Activated effector memory CD4-positive, alpha-beta T cell treated with Interleukin-2 at 50 U/mL for 16 hours (primary cell): ENCODE data around the gene DCDC1.
"Not testable (repeated sequence)": the region's sequence is repeated elsewhere in the genome, so short reads cannot be mapped to it uniquely, and the experiment has no call there.

Experiments
- DNase-seq: peaks from one replicate; pipeline ENCODE4 v3.0.0-alpha.2; 2020

The DCDC1 gene

DNA sequence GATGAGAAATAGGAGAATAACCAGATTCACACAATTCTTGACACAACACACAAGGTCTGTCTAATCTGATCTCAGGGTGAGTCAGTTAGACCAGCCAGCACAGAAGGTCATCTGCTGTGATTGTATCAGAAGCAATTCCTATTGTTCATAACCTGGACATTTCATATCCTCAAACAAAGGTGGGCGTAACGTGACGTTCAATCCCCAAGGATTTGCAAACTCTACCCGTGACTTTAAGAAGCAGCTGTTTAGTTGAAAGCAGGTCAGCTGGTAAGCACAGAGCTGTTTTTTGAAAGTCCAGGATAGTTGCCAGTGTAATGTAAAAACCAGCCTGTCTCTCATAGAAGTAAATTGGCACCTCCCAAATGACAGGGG is 385.1 kb downstream of the DCDC1 start:
- no peak for DNase-seq

DNA sequence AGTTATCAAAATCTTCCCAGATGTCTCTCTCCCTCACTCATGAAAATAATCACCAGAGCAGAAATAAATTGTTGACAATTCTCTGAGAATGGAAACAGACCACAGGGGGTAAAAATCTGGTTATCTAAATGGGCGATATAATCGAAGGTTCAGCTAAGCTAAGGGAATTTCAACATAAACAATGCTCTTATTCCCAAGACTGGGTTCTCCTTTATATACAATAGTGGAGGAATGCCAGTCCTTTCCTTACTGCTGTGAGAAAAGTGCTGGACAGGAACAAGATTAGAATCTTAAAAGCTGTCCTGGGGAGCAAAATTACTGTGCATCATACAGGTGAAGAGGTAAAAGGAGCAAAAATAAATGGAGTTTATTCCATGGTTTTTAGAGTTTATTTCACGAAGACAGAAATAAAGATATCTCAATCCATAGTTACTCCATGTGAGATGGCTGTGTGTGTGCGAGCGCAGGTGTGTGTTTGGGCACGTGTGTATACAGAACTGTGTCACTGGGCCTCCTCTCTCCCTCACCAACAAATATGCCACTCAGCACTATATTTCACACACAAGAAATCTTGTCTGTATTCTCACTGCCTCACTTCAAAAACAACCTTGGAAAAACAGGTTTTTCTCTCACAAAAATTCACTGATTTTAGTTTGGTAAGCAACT is 385.6 kb downstream of the DCDC1 start:
- DNase-seq: no peak

DNA sequence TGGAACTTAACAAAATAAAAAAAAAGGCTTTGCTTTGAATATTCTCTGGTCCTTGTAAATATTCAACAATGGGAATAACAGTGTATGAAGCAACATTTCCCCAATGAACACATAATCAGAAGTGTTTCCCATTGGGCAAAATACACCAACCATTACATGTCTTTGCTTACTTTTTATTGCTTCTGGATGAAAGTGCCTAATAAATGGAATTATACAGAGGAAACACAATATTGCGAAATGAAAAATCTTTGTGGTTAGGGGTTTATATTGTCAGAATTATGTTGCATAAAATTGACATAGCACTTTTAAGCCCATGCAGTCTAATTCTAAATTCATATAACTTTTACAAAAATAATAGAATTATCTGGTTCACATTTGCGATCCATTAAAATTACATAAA is 386.4 kb downstream of the DCDC1 start:
- no peak for DNase-seq

DNA sequence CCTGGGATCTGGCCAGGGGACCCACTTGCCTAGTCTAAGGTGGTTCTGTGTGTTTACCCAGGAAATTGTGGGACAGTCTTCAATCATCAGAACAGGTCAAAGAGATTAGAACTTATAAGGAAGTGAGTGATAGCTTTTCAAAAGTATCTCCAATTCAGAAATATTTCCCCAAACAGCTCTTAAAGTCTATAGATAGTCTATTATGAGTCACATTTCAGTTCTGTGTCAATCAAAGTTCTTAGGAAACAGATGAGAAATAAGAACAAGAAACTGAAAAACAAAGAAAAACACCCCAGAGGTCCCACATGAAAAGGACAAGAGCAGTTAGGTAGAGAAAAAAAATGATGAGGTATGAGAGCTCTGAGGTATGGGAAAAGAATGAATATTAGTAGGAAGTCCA is 402.0 kb downstream of the DCDC1 start:
- no peak for DNase-seq

DNA sequence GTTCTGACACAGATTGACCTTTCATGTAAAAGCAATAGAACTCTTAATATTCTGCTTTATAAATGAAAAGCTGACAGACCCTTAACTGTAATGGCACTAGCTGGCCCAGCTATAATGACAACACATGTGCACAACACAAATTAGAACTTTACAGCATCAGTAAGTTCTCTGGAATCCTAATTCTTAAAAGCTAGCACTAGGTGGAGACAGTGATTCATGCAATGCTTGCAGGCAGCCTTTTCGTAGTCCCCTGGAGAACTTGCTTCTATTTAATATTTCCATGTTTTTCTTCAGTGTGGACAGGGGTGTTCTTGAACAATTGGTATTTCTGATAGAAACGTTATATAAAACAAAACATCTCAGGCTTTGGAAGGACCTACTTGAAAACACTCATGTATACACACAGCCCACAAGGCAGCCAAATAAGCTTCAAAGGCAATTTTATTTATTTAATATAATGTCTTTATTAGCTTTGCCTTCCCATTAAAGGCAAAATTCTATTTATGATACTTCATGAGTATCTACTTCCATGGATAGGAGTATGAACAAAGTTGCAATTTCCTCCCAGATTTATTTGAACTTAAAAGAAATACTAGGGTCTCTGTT is 409.0 kb downstream of the DCDC1 start:
- DNase-seq: no peak

DNA sequence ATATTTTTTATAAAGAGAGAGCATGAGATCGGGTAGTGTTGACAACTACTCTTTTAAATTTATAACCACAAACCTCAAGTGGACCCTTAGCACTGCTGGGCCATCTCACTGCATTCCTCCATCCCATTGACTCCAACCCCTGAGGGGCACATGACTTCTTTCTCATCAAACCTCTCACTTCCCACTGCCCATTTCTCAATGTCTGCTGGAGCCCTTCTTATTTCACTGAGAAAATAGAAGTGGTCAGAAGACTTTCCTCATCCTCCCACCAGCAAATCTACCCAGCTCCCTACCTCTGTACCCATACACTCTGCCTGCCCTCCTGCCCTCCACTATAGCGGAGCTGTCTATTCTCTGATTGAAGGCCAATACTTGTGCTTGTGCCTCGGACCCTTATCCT is 412.8 kb downstream of the DCDC1 start:
- DNase-seq: no peak

DNA sequence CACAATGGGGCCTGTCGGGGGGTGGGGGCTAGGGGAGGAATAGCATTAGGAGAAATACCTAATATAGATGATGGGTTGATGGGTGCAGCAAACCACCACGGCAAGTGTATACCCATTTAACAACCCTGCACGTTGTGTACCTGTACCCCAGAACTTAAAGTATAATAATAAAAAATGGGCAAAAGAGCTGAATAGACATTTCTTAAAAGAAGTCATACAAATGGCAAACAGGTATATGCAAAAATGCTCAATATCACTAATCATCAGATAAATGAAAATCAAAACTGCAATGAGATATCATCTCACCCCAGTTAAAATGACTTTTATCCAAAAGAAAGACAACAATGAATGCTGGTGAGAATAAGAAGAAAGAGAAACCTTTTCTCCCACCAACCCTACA is 419.7 kb downstream of the DCDC1 start:
- no peak for DNase-seq

DNA sequence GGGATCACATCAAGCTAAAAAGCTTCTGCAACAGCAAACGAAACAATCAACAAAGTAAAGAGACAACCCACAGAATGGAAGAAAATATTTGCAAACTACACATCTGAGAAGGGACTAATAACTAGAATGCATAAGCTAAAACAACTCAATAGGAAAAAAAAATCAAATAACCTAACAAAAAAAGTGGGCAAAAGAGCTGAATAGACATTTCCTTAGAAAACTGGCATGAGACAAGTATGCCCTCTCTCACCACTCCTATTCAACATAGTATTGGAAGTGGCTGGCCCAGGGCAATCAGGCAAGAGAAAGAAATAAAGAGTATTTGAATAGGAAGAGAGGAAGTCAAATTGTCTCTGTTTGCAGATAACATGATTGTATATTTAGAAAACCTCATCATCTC is 421.8 kb downstream of the DCDC1 start:
- not testable (repeated sequence) for DNase-seq

DNA sequence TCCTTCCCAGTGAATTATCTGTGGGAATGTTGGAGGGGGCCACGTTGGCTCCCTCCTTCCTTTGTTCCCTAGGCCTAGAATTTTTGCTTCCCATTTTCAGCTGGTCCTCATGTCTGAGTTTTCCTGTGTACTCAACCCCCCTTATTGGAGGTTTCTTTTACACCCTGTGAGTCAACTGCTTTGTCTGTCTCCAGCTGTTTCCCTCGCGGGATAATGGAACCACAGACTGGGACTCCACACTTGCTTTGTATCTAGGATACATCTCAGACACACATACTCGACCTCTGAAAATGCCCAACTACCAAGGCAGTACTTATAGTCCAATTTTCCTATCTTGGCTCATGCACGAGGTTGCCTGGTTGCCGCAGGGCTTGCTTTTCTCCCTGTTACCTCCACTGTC is 430.7 kb downstream of the DCDC1 start:
- no peak for DNase-seq

DNA sequence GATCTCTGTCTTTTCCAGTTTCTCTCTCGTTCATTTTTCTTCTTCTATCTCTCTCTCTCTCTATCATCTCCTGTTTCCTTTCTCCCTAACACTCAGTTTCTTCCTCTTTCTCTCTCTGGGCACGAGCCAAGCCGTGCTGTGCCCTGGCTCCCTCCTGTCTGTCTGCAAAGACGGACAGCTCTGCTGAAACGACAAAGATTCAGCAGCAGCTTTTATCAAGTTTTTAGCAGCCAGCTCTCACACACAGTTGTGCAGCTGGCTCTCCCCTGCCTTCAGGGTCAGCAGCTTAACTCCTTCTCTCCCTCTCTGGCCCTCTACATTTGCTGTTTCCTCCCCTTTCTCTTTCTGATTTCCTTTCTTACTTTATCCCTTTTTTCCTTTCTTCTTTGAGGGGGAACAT is 431.4 kb downstream of the DCDC1 start:
- DNase-seq: no peak

DNA sequence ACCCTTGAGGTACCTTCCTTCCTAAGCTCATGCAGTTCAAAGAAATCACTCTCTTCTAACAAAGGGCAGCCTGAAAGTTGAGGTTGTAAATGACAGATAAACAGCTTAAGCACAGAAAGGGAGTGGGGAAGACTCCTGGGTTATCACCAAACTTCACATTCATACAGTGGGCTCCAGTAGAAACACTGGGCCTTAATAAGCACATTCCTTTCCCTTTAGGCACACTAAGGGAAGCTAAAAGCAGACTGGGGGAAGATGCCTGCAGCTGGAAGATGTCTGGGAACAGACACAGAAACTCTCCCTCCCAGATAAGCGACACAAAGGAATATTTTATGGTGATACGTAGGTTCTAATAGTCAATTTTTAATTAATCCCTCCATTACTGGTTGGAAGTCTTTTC is 433.0 kb downstream of the DCDC1 start:
- no peak for DNase-seq

DNA sequence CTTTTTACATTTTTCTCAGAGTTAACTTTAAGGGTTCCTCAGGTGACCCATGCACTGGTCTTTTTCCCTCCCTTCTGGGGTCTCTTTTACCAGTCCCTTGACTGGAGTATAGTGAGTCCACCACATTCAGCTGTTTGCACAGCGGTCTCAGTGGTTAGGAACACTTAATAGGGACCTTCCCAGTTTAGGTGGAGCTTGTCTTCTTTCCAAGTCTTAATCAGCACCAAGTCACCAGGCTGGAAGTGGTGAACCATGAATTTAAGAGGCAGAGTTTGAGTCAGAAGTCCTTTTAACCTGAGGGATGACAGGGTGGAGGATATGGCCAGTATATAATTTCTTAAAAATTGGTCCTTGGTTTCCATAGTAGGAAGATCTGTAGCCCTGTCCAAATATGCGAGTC is 433.7 kb downstream of the DCDC1 start:
- no peak for DNase-seq

DNA sequence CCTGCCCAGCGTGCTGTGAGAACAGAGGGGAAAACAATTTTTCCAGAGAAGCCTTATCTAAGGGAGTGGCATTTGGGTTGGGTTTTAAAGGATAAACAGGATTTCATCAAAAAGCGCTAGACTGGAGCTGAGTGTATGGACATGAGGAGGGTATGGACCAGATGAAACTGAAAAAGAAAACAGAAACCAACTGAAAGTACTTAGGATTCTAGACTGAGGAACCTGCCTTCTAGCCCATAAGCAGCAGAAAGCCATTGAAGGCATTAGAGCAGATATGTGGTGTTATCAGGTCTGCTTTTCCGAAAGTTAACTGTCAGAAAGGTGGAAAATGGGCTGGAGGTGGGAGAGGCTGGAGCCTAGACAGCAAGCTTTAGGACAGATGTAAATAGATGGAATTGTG is 443.4 kb downstream of the DCDC1 start:
- DNase-seq: no peak

DNA sequence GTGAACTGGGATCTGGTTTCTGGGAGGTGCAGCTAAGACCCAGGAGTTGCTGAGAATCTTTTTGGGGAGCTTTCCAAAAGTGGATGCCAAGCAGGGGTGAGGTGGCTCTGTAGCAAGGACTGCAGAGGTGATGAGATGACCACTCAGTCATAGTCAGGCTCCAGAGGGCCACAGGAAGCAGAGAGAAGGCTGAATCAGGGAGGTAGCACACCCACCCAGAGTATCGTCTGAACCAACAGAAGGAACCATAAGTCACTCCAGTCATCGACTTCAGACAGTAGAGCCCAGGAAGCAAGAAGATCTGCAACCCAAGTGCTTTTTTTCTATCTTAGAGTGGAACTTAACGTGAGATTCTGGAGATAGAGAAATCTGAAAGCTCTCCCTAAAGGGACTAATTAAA is 447.7 kb downstream of the DCDC1 start:
- no peak for DNase-seq

DNA sequence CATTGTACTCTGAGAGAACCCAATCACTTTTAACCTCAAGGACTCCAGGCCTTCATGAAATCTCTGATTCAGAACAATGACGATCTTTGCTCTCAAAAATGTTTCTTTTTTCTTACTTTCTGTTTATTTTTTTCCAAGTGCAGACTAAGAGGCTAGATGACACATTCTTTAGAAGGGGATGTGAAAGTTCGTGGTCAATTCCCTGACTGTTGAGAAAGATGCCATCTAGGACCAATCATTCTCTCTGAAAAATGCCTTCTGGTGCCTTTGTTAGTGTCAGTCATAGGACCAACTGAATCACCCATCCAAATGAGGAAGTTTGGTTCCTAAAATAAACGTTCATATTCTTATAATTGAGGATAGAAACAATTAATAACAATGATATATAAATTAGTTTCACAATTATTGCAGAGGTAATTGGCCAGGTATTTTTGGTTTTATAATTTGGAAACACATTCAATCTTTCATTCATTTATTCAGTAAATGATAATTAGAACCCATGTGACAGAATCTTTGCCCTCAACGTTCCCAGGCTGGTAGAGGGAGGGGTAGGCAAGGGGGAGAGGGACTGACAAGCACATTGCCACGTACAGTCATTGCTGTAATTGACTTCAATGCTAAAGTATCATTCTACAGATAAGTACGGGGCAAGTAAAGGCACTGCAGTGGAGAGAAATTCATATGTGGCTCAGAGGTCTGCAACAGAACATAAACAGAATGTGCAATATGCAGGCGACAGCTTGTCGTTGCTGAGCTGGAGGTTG is 450.0 kb downstream of the DCDC1 start:
- no peak for DNase-seq

DNA sequence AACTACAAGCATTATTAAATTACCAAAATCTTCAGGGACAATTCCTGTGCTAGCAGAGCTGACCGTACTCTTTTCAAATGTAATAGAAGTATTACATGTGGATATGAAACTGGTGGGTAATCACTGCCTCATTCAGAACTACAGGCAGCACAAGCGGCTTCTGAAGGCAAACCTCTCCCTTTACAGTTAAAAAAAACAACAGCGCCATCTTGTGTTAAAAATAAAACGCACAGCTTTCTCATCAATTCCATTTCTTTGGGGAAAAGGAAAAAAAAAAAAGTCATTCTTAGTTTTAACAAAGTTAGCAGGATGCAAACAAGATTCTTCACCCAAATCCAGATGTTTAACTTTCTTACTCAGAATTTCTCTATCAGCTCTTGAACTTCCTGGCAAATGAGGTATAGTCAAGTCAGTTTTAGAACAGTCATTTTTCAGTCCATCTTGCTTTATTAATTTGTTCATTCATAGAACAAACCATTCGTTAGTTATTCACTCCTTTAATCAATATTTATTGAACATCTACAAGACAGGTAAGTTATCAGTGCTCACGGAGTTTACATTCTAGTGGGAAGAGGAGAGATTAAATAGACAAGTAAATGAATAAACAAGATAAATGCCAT is 451.6 kb downstream of the DCDC1 start:
- DNase-seq: no peak

DNA sequence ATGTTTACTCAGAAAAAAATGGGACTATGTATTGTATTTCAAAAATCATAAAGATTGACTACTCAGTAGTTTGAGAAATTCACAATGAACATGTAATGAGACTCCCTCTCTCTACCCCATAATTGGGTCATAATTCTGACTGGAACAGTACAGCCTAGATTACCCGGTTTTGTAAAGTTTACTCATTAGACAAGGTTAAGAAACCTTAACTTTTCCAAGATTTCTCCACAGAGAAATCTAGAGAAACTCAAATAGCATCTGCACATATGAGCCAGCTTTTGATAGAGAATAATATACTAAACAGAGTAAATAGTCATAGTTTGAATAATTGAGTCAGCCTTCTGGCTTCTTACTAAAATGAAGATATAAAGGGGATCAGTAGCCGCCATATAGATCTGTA is 452.3 kb downstream of the DCDC1 start:
- no peak for DNase-seq

DNA sequence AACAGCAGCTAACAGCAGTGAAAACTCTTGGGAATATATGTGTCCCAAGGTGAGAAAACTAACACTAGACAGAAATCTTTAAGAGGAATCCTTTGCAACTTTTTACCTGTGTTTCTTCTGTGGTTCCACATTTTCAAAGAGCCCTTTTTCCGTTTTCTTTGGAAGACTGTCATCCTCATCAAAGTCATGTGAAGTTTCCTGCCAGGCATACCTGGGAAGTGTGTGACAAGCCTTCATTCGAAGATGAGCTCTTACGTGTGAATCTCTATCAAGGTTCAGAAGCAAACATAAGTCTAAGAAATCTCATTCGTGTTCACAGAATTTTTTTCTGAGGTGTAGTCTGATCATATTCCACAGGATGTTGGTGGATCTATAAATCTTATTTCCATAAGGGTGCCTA is 452.8 kb downstream of the DCDC1 start:
- DNase-seq: no peak

DNA sequence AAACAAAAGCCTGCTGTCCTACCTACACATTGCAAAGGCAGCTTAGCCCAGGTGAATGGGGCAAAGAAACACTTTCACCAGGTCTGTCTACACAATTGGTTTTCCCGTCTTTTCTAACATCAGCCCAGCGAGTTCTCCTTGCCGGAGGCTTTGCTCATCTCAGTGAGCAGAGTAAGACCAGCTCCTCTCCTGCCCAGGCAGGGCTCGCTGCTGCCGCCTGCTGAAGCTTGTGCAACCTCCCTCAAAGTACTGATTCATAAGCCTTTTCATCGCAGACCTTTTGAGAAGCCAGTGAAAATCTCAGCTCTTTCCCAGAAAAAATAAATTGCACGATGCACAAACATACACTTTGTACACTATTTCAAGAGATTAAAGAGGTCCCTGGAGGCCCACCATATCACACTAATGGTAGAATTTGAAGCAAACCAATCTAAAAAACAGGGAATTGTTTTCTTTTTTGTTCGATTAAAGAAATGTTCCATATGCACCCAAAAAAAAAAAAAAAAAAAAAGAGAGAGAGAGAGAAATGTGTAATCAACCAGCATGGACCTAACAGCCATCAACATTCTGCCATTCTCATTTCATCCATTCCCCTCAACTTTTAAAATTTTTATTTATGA is 455.3 kb downstream of the DCDC1 start:
- DNase-seq: no peak

DNA sequence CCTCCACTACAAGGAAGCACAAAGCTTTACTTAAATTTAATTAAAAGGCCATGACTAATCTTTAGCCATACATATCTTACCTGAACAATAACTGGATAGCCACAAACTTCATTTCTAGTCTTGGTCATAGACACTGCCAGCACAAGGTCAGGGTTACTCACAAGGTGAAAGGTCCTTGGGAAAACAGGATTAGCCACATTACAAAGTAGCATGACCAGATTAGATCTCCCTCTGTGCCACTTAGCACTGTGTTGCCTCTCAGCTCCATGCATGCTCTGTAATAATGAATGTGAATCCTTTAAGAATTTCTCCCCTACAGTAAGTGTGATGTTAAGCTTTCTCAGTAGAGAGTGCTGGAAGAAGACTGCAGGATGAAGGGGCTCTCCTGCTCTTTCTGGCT is 458.3 kb downstream of the DCDC1 start:
- DNase-seq: no peak

DNA sequence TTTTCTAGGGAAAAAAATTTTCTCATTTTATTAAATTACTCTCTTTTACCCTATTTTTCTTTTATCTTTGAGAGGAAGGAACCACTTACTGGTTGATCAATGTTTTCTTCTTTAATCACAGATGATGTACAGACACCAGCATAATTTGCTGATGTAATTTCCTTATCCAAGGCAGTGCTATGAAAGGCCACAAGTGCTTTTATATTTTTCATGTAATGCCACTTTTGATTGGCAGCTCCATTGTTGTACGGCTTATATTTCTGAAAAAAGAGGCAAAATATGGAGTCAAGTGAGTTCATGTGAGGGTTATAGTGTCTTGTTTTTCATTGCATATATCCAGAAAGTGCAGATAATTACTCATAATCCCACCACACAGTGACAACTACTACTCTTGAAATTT is 460.7 kb downstream of the DCDC1 start:
- DNase-seq: no peak

DNA sequence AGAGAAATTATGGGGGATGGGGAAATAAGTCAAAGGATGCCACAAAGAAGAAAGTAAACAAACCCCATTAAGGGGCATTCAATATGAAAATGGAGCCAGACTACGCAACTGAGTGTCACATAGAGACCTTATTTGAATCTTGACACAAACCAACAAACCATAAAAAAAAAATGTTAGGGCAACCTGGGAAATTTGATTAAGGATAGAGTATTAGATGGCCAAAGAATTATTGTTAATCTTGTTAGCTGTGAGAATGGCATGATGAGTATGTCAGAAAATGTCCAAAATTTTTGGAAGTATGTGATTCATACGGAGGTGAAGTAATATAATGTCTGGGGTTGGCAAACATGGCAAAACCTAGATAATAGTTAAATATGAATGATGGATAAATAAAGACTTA is 461.3 kb downstream of the DCDC1 start:
- no peak for DNase-seq

DNA sequence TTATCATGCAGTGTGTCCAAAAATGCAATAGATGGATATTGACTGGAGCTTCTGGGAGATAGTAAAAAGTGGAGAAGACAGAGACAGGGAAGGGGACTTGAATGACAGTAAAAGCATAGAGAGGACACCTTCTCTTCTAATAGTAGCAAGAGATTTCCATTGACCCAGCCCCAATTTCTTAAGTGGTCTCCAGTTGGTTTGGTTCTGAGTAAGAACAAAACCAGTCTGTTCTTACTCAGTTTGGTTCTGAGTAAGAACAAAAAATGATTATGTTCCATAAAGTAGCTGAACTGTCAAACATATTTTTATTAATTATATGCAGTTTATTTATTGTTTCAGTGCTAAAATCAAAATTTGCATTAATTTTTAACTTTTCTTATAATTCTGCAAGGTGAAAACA is 466.6 kb downstream of the DCDC1 start:
- no peak for DNase-seq

DNA sequence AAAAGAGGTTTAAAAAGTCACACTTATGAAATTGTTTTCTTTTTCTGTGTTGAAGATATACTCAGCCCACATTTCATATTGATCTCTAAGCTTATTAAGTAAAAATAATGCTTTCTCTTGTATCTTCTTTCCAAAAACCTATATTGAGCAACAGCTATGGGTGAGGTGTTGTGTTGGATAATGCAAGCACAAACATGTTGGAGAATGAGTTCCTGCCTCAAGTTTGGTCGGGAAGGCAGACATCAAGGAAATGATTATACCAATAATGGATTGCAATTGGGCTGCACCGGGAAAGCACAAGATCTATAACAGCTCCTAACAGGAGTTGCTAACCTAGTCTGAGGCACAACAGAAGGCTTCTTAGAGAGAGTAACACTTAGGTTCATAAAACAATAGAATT is 474.5 kb downstream of the DCDC1 start:
- DNase-seq: no peak
